ENCODE results near the gene SEC23A. TPM values are rescaled to one million over a fixed set of nuclear protein-coding genes. Genes with fewer than 3 reads are reported as not detected.

Gene SEC23A
- polyA plus RNA-seq, 2 of the 4 experiments (the other 2 are of a cell fraction), result 96.4 to 176 TPM

DNA sequence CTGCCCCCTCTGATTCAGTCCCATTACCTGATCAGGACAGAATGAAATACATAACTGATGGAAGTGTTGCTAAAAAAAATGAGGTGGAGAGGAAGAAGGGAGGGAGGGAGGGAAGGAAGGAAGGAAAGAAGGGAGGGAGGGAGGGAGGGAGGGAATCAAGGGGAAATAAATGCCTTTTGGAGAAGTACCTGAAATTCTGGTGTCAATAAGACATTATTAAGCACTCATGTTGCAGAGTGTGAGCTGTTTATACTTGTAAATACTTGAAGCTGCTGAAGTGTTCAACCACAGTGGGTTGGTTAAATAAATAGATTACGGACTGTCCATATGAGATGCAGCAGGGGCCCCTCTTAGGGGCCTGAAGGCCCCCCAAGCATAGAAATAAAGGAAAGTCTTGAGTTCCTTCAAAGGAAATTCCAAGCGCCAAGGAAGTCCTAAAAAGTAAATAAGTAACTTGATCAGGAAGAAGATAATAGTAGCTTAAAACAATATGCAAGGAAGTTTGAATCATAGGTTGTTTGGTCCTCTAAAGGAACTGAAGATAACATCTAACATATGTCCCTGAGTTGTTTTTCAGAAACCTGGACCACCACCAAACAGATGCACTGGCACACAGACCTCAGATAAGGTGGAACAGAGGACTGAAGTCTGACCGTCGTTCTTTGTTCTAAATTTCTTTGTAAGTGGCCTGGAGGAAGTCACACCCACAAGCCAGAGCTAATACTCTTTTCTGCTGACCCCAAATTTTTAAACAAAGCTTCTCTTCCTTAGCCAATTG is 110.8 kb downstream of the SEC23A start:
- ChIA-PET CTCF (interaction anchor here (1.2 kb wide), 1 partner anchor 15 kb away, joined by 3 read pairs; no protein-coding TSS in a partner anchor), POLR2A (no interaction called here)
- 74% methylated on average over 4 of the region's 4 CpGs for WGBS (ENCODE audit: missing lambda C conversion rate)
- TF ChIP-seq EP300 (IDR thresholded peaks at IDR 0.05) (no peak), RFX5 (IDR thresholded peaks at IDR 0.05) (no peak), GATA3 (IDR thresholded peaks at IDR 0.05; ENCODE audit: borderline replicate concordance) (no peak), ESRRA (IDR thresholded peaks at IDR 0.05; ENCODE audit: borderline replicate concordance, low read length) (no peak), EHMT2 (IDR thresholded peaks at IDR 0.05; ENCODE audit: low read depth) (no peak), JUN (IDR thresholded peaks at IDR 0.05) (no peak), CBX8 (IDR thresholded peaks at IDR 0.05) (no peak), NFE2L2 (conservative IDR thresholded peaks at IDR 0.05; ENCODE audit: low read length) (no peak), KDM1A (IDR thresholded peaks at IDR 0.05; ENCODE audit: low read depth) (no peak), JUNB (IDR thresholded peaks at IDR 0.05) (no peak), MAZ (IDR thresholded peaks at IDR 0.05; ENCODE audit: borderline replicate concordance, low read depth, low read length) (no peak), SMC3 (IDR thresholded peaks at IDR 0.05) (no peak), RCOR1 (IDR thresholded peaks at IDR 0.05; ENCODE audit: low read depth, low read length) (no peak), CEBPB (IDR thresholded peaks at IDR 0.05) (no peak), TFCP2L1 (CRISPR knock-in tag; IDR thresholded peaks at IDR 0.05) (no peak)
- TF ChIP-seq, protein P1, sequence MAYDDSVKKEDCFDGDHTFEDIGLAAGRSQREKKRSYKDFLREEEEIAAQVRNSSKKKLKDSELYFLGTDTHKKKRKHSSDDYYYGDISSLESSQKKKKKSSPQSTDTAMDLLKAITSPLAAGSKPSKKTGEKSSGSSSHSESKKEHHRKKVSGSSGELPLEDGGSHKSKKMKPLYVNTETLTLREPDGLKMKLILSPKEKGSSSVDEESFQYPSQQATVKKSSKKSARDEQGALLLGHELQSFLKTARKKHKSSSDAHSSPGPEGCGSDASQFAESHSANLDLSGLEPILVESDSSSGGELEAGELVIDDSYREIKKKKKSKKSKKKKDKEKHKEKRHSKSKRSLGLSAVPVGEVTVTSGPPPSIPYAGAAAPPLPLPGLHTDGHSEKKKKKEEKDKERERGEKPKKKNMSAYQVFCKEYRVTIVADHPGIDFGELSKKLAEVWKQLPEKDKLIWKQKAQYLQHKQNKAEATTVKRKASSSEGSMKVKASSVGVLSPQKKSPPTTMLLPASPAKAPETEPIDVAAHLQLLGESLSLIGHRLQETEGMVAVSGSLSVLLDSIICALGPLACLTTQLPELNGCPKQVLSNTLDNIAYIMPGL (CRISPR knock-in tag; IDR thresholded peaks at IDR 0.05; ENCODE audit: borderline replicate concordance), result no peak
- Histone ChIP-seq H3K9me3 (no peaks in the 10 kb centered on the region), H3K4me1 (no peaks in the 10 kb centered on the region), H3K4me3 (no peak overlapping the region), H3K27ac (no peak overlapping the region), H3K4me2 (no peak overlapping the region)
- FAIRE-seq (no peak), ATAC-seq (no peak), DNase-seq (ENCODE audit: low read depth in 1 of 2, low spot score in 1 of 2) (no peak)

DNA sequence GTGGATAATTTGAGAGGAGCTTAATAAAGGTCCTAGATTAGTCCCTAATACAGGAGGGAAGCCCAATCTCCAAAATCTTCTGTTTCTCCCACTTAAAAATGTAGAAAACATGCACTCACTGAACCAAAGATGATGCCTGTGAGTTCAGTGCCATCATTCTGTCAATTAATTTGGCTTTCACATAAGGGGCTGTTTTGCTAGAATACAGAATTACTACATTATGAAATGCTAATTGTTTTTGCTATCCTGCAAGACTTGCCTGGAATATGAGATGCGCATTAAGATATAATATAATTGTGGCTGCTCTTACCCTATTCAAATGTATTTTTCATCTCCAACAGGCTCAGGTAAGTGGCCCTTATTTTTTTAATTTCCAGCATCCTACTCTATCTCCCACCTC is 111.7 kb downstream of the SEC23A start:
- WGBS (ENCODE audit: missing lambda C conversion rate), result 97% methylated on average over 1 of the region's 1 CpG
- no peak for DNase-seq (ENCODE audit: low read depth in 1 of 2, low spot score in 1 of 2)
- TF ChIP-seq CBX2 (IDR thresholded peaks at IDR 0.05; ENCODE audit: borderline replicate concordance, low read depth), result no peak
- H3K27ac ChIP-seq, result no peak overlapping the region
- FAIRE-seq, result no peak
- H3K4me2 ChIP-seq, result no peak overlapping the region
- ChIA-PET POLR2A (interaction anchor here (0.5 kb wide), 1 partner anchor 51 kb away, joined by 3 read pairs; no protein-coding TSS in a partner anchor), CTCF (no interaction called here)
- H3K4me1 ChIP-seq, result no peaks in the 10 kb centered on the region
- ATAC-seq, result no peak
- no peak overlapping the region for H3K4me3 ChIP-seq
- H3K9me3 ChIP-seq, result no peaks in the 10 kb centered on the region

DNA sequence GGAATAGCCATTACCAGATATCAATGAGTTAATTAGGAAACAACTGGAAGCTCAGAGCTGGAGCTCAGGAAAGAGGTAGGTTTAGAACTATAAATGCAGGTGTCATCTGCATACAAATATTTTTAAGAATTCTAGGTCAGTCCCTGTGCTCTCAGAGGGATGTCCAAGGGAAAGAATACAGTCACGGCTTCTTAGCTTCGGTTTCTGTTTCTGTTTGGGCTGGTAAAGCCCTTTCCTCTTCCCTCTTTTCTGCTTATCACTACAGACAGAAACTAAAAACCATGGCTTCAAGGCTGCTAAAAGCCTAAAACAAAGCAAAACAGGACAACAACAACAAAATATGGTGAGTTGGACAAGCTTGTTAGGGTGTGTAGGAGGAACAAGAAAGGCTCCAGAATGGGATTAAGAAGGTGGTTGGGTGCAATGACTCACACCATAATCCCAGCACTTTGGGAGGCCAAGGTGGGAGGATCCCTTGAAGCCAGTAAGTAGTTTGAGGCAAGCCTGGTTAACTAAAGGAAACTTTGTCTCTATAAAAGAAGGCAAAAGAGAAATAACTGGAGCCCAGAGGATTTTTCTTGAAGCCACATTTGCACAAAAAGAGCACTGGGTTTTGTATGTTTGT is 113.0 kb downstream of the SEC23A start:
- FAIRE-seq, result no peak
- TF ChIP-seq CBX8 (IDR thresholded peaks at IDR 0.05) (no peak), FOSB (CRISPR knock-in tag; IDR thresholded peaks at IDR 0.05) (no peak), RFX5 (IDR thresholded peaks at IDR 0.05) (no peak), FOXS1 (CRISPR knock-in tag; IDR thresholded peaks at IDR 0.05) (no peak), POLR2A (IDR thresholded peaks at IDR 0.05; ENCODE audit: low read length) (no peak), EHF (CRISPR knock-in tag; IDR thresholded peaks at IDR 0.05) (no peak), ZSCAN20 (CRISPR knock-in tag; IDR thresholded peaks at IDR 0.05) (no peak), CEBPB (IDR thresholded peaks at IDR 0.05) (no peak), SMC3 (IDR thresholded peaks at IDR 0.05) (no peak), HOXB13 (CRISPR knock-in tag; IDR thresholded peaks at IDR 0.05; ENCODE audit: low read depth) (no peak), ESRRA (IDR thresholded peaks at IDR 0.05; ENCODE audit: borderline replicate concordance, low read length) (no peak), ZFP36 (IDR thresholded peaks at IDR 0.05; ENCODE audit: borderline replicate concordance, partially characterized antibody) (no peak), TP53 (CRISPR knock-in tag; IDR thresholded peaks at IDR 0.05) (no peak), NPAS2 (CRISPR knock-in tag; IDR thresholded peaks at IDR 0.05; ENCODE audit: borderline replicate concordance) (no peak), PHF8 (IDR thresholded peaks at IDR 0.05; ENCODE audit: borderline replicate concordance, low read depth) (no peak), CHD4 (IDR thresholded peaks at IDR 0.05; ENCODE audit: borderline replicate concordance) (no peak), HDAC2 (IDR thresholded peaks at IDR 0.05) (no peak), EP300 (IDR thresholded peaks at IDR 0.05) (no peak)
- TF ChIP-seq, protein P2, sequence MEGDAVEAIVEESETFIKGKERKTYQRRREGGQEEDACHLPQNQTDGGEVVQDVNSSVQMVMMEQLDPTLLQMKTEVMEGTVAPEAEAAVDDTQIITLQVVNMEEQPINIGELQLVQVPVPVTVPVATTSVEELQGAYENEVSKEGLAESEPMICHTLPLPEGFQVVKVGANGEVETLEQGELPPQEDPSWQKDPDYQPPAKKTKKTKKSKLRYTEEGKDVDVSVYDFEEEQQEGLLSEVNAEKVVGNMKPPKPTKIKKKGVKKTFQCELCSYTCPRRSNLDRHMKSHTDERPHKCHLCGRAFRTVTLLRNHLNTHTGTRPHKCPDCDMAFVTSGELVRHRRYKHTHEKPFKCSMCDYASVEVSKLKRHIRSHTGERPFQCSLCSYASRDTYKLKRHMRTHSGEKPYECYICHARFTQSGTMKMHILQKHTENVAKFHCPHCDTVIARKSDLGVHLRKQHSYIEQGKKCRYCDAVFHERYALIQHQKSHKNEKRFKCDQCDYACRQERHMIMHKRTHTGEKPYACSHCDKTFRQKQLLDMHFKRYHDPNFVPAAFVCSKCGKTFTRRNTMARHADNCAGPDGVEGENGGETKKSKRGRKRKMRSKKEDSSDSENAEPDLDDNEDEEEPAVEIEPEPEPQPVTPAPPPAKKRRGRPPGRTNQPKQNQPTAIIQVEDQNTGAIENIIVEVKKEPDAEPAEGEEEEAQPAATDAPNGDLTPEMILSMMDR (IDR thresholded peaks at IDR 0.05), result no peak
- TF ChIP-seq, protein P3, sequence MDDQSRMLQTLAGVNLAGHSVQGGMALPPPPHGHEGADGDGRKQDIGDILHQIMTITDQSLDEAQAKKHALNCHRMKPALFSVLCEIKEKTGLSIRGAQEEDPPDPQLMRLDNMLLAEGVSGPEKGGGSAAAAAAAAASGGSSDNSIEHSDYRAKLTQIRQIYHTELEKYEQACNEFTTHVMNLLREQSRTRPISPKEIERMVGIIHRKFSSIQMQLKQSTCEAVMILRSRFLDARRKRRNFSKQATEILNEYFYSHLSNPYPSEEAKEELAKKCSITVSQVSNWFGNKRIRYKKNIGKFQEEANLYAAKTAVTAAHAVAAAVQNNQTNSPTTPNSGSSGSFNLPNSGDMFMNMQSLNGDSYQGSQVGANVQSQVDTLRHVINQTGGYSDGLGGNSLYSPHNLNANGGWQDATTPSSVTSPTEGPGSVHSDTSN (IDR thresholded peaks at IDR 0.05), result no peak
- Histone ChIP-seq H3K4me2 (no peak overlapping the region), H3K4me3 (no peak overlapping the region), H3K4me1 (no peaks in the 10 kb centered on the region), H3K9me3 (no peaks in the 10 kb centered on the region), H3K27ac (no peak overlapping the region)
- ChIA-PET POLR2A (no interaction called here), CTCF (interaction anchor here (0.8 to 1.7 kb wide), 2 partner anchors 11 to 25 kb away, joined by 3 to 6 read pairs; no protein-coding TSS in a partner anchor)
- DNase-seq (ENCODE audit: low read depth in 1 of 2, low spot score in 1 of 2), result no peak
- 44% methylated on average over 2 of the region's 2 CpGs for WGBS (ENCODE audit: missing lambda C conversion rate)
- ATAC-seq, result no peak

All from A549 (cell line).